HUES48 (cell line): ENCODE data around the gene DDX28.

Experiments used
- H3K27ac ChIP-seq: one replicate; pipeline ENCODE4 v1.7.0; 2013; ENCODE audit warnings: low read depth, low read length, inconsistent platforms
- H3K27me3 ChIP-seq: 2 replicates; pipeline ENCODE4 v1.6.1; 2013; ENCODE audit warnings: mild to moderate bottlenecking, low read length; ENCODE audit not compliant: control insufficient read depth, insufficient read depth
- H3K36me3 ChIP-seq: 2 replicates; pipeline ENCODE4 v1.6.1; 2013; ENCODE audit warnings: low read length; ENCODE audit not compliant: control insufficient read depth, insufficient read depth
- H3K4me1 ChIP-seq: 2 replicates; pipeline ENCODE4 v1.6.1; 2013; ENCODE audit warnings: mild to moderate bottlenecking, low read length; ENCODE audit not compliant: control insufficient read depth, insufficient read depth
- H3K4me3 ChIP-seq: 2 replicates; pipeline ENCODE4 v1.5.1; 2013; ENCODE audit warnings: mild to moderate bottlenecking, low read depth, low read length
- H3K9ac ChIP-seq: 2 replicates; pipeline ENCODE4 v1.6.1; 2013; ENCODE audit warnings: mild to moderate bottlenecking, low read depth, low read length, moderate library complexity
- H3K9me3 ChIP-seq: 2 replicates; pipeline ENCODE4 v1.6.1; 2013; ENCODE audit warnings: low read length; ENCODE audit not compliant: control insufficient read depth, insufficient read depth

The DDX28 gene

GRCh38 chr16:67993207-67994039 lies 29.6 kb downstream of the DDX28 start:
- no peak overlapping the region for H3K27ac ChIP-seq
- H3K36me3 ChIP-seq, result no peaks in the 10 kb centered on the region
- H3K9me3 ChIP-seq, result no peaks in the 10 kb centered on the region
- H3K4me1 ChIP-seq, result no peaks in the 10 kb centered on the region
- H3K4me3 ChIP-seq, result no peak overlapping the region
- H3K9ac ChIP-seq, result no peak overlapping the region
- H3K27me3 ChIP-seq, result peaks cover 15% of the 10 kb centered on the region

- H3K4me3 ChIP-seq, result no peak overlapping the region
- H3K27ac ChIP-seq, result no peak overlapping the region
- H3K4me1 ChIP-seq, result no peaks in the 10 kb centered on the region
- peaks cover 15% of the 10 kb centered on the region for H3K27me3 ChIP-seq
- H3K9me3 ChIP-seq, result no peaks in the 10 kb centered on the region
- no peak overlapping the region for H3K9ac ChIP-seq
- no peaks in the 10 kb centered on the region for H3K36me3 ChIP-seq
These were observed 30.3 kb downstream of the DDX28 start for GRCh38 chr16:67992661-67993206.

GRCh38 chr16:67990018-67990386 lies 33.0 kb downstream of the DDX28 start:
- Histone ChIP-seq H3K4me1 (no peaks in the 10 kb centered on the region), H3K9me3 (no peaks in the 10 kb centered on the region), H3K36me3 (no peaks in the 10 kb centered on the region), H3K27ac (no peak overlapping the region), H3K9ac (no peak overlapping the region), H3K27me3 (peaks cover 15% of the 10 kb centered on the region), H3K4me3 (no peak overlapping the region)

GRCh38 chr16:67989322-67990017 lies 33.6 kb downstream of the DDX28 start:
- Histone ChIP-seq H3K27me3 (peaks cover 15% of the 10 kb centered on the region), H3K4me1 (no peaks in the 10 kb centered on the region), H3K27ac (no peak overlapping the region), H3K9ac (no peak overlapping the region), H3K9me3 (no peaks in the 10 kb centered on the region), H3K4me3 (no peak overlapping the region), H3K36me3 (no peaks in the 10 kb centered on the region)

GRCh38 chr16:67988675-67989074 lies 34.4 kb downstream of the DDX28 start:
- no peaks in the 10 kb centered on the region for H3K4me1 ChIP-seq
- H3K27ac ChIP-seq, result no peak overlapping the region
- peaks cover 15% of the 10 kb centered on the region for H3K27me3 ChIP-seq
- H3K36me3 ChIP-seq, result no peaks in the 10 kb centered on the region
- H3K9me3 ChIP-seq, result no peaks in the 10 kb centered on the region
- no peak overlapping the region for H3K9ac ChIP-seq
- no peak overlapping the region for H3K4me3 ChIP-seq

GRCh38 chr16:67987460-67988160 lies 35.4 kb downstream of the DDX28 start:
- Histone ChIP-seq H3K27ac (no peak overlapping the region), H3K36me3 (no peaks in the 10 kb centered on the region), H3K4me1 (no peaks in the 10 kb centered on the region), H3K4me3 (no peak overlapping the region), H3K9ac (no peak overlapping the region), H3K9me3 (no peaks in the 10 kb centered on the region), H3K27me3 (peaks cover 11% of the 10 kb centered on the region)

GRCh38 chr16:67986949-67987348 lies 36.1 kb downstream of the DDX28 start:
- Histone ChIP-seq H3K27me3 (peaks cover 4% of the 10 kb centered on the region; the same call in 1 of the 2 replicates), H3K4me1 (no peaks in the 10 kb centered on the region), H3K36me3 (no peaks in the 10 kb centered on the region), H3K4me3 (no peak overlapping the region), H3K9ac (no peak overlapping the region), H3K9me3 (no peaks in the 10 kb centered on the region), H3K27ac (no peak overlapping the region)

GRCh38 chr16:67982011-67982696 lies 40.9 kb downstream of the DDX28 start:
- Histone ChIP-seq H3K4me3 (no peak overlapping the region), H3K9me3 (no peaks in the 10 kb centered on the region), H3K27ac (no peak overlapping the region), H3K4me1 (no peaks in the 10 kb centered on the region), H3K9ac (no peak overlapping the region), H3K36me3 (no peaks in the 10 kb centered on the region), H3K27me3 (no peaks in the 10 kb centered on the region)

- Histone ChIP-seq H3K4me1 (no peaks in the 10 kb centered on the region), H3K9ac (no peak within 1 kb of the TSS), H3K9me3 (no peaks in the 10 kb centered on the region), H3K4me3 (no peak within 1 kb of the TSS), H3K27ac (no peak within 1 kb of the TSS), H3K36me3 (no peaks in the 10 kb centered on the region), H3K27me3 (no peaks in the 10 kb centered on the region)
These were observed 42.9 kb downstream of the DDX28 start, which contains the start of gene DPEP3 for GRCh38 chr16:67979955-67980678. TSS of gene DPEP3 (minus strand) at chr16:67980499. CDS start at chr16:67980380, 119 bp downstream.
